ENCODE results near the gene TSPYL2.

TSPYL2 gene

GRCh38 chrX:53080628-53081580 lies 1.3 kb upstream of the TSPYL2 start:
- peak in 2 of 5 experiments; percentile 31 to 40 for DNase-seq

GRCh38 chrX:53082773-53083616 lies 828 bp downstream of the TSPYL2 start:
- no peak for DNase-seq

- DNase-seq: no peak
These were observed 1.9 kb downstream of the TSPYL2 start for GRCh38 chrX:53084043-53084570.

GRCh38 chrX:53084863-53085262 lies 2.7 kb downstream of the TSPYL2 start:
- DNase-seq: no peak

- DNase-seq: peak in 2 of 5 experiments; percentile 55 to 57
These were observed 3.6 kb downstream of the TSPYL2 start for GRCh38 chrX:53085661-53086229.

DNA sequence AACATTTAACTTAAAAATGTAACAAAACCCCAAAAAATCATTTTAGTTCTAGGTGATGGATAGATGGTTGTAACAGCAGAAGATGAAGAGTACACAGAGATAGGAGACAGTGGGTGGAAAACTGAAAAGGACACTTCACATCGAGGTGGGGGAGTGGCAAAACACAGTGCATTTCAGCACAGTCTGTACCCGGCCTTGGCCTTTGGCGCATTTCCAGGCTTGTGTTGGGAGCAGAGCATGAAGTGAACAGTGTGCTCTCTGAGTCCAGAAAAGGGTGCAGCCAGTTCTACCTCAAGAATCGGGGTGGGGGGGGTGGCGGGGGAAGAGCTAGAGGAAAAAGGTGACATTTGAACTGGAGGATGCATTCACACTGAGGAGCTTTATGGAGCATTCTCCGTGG lies 4.3 kb downstream of the TSPYL2 start:
- no peak for DNase-seq

DNA sequence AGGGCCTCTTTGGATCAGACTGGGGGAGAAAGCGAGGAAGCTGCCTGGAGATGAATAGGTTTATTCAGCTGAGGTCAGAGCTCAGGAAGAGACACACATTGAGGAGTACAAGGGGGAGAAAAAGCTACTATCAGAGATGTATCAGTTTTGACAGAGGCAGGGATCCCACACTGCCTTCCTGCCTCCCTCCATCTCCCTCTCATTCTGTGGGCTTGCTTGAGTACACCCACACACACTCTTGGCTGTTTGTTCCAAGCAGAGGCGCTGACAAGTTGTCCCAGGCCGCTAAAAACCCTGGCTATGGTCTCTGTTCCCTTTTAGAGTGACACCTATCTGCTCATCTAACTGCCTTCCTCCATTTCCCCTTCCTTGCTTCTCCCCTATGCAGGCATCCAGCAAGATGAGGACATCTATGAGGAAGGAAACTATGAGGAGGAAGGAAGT lies 5.2 kb downstream of the TSPYL2 start:
- DNase-seq: no peak

- DNase-seq: peak; percentile 62 to 86 (median 83)
These were observed 6.2 kb downstream of the TSPYL2 start for GRCh38 chrX:53088136-53088974.

DNA sequence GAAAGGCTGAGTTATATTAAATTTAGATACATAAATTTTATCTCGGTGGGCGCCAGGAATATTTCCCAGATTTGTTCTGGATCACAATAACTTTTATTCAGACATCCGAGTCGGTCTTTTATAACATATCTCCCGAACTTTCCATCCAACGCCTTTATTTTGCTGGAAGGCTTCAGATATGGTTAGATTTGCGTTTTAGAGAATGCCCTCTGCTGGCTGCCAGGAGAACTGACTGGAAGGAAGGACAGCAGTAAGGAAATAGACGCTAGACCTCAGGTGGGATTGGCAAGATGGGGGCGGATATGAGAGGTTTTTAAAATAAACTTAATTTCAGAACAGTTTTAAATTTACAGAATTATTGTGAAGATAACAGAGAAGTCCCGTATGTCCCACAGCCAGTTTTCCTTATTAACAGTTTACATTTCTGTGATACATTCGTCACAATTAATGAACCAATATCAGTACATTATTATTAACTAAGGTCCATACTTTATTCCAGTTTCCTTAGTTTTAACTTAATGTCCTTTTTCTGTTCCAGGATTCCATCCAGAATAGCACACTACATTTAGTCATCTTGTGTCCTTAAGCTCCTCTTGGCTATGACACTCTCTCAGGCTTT lies 7.2 kb downstream of the TSPYL2 start:
- peak in 2 of 5 experiments; percentile 35 to 61 for DNase-seq

DNA sequence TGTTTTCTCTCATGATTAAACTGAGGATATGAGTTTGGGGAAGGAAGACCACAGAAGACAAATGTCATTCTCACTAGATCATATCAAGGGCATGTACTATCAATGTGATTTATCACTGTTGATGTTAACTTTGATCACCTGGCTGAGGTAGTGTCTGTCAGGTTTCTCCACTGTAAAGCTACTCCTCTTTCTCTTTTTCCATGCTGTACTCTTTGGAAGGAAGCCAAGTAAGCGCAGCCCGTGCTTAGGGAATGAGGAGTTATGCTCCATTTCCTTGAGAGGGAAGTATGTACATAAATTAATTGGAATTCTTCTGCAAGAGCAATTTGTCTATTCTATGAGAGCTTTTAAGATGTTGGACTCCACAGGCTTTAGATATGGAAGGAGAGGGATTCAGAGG lies 7.8 kb downstream of the TSPYL2 start:
- DNase-seq: no peak

- DNase-seq: no peak
These were observed 9.2 kb downstream of the TSPYL2 start for GRCh38 chrX:53091354-53091753.

DNA sequence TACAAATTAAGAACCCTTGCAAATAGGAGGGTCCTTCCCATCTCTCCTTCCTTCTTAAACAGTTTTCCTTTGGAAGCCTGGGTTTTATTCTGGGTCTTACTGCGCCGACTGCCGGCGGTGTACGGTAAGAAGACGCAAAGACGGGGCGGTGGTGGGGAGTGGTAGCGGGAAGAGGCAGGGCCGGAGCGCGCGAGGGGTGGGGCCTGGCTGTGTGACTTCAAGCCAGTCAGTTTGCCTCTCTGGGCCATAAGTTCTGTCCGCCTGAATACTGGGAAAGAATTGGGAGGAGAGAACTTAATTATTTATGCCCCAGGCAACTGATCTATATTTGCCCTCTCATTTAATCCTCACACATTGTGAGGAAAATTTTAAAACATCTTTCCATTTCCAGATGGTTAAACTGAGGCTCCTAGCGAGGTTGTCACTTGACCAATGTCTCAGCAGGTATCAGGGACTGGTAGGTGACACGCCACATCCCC lies 11.0 kb downstream of the TSPYL2 start:
- peak; percentile 60 to 83 (median 63) for DNase-seq

DNA sequence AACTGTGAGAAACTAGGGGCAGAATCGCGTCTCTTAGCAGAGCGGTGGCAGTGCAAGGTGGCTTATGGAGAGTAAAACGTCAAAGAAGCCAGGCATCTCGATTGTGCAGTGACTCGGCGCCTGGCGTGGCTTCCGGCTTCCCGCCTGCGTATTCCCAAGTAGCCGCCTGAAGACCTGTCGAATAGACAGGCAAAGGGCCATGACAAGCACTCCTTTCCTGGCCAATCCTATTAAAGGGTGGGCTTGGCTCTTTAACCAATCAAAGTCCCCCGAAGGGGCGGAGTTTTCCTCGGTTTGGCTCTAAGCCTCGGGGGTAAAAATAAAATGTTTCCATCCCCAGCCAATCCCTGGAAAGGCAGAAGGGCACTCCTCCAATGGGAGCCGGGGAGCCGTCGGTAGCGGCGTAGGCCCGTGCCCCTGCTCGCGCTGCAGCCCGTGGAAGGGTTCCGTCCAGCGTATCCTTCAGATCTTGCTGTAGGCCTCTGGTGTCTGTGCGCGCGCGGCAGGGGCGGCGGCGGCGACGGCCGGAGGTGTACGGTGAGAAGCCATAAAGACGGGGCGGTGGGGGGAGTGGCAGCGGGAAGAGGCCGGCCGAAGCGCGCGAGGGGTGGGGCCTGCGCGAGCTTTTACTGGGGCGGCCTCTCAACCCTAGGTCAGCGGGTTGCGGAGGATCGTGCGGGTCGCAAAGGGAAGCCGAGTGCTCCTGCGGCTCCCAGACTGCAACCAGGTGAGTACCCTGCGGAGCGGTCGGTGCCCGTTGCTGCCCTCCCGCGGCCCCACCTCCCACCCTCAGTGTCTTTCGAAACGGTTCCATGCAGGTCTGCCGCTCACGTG lies 11.8 kb downstream of the TSPYL2 start, which contains the start of gene KANTR:
Gene KANTR (plus strand): TSS at position 395 of the 834 bp plus-strand sequence. CDS start 30,131 bp downstream, outside the sequence.
- peak; percentile 46 to 92 (median 75) for DNase-seq

DNA sequence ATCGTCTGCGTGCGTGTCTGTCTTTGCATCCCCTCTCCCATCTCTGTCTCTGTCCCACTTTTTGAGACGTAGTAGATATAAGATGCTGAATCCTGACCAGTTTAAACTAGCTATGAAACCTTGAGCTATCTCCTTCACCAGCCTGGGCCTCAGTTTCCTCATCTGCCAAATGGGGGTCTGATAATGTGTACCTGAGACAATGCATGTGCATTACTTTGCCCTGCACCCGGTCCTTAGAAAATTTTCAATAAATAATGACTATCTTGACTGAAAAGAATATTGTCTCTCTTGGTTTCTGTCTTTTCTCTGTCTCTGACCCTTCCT lies 12.4 kb downstream of the TSPYL2 start:
- DNase-seq: no peak

DNA sequence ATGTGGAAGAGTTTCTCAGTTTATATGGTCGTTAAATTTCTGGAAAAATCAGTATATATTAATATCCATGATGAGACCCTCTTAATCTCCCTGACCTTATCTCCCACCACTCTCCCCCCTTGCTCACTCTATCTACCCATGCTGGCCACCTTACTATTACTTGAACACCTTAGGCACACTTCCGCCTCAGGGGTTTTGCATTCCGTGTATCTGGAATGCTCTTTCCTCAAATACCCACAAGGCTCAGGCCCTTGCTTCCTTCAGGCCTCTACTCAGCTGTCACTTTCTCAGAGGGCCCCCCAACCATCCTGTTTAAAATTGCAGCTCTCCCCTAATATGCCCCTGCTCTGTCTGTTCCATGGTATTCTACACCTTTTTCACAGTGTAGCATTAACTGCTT lies 13.6 kb downstream of the TSPYL2 start:
- no peak for DNase-seq

- DNase-seq: no peak
These were observed 32.8 kb downstream of the TSPYL2 start for GRCh38 chrX:53114864-53115549.

- no peak for DNase-seq
These were observed 33.3 kb downstream of the TSPYL2 start for GRCh38 chrX:53115550-53115874.

DNA sequence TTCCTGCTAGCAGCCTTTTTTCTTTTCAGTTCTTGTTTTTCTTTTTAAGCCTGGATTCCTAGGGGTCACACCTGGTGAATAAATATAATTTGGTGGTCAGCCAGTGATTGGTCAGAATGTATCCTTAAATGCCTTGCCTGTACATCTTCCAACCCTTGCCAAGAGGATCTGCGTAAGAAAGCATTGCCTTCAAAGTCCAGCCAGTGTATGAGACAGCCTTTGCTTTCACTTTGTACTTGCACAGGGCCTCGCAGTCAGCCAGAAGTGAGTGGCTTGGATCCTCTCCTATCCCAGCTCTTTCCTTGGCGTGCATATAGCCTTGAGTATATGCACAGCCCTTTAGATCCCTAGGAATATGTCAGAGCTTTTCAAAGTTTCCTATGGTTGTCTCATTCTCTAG lies 33.9 kb downstream of the TSPYL2 start:
- DNase-seq: no peak

DNA sequence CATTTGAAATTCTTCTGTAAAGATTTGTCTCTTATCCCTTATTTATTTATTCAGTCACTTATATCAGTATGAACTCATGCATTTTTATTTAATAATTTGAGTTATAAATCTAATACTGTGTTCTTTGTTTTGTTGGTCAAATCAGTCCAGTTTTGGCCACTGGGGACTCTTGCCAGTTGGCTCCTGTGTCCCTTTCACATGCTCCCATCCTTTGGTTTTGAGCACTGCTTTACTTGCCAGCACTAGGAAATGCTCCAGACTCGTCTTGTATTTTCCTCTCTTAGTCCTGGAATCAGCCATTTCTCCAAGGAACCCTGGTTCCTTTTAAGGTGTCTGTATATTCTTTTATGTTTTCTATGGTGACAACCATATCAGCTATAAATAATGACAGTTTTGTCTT lies 39.8 kb downstream of the TSPYL2 start:
- no peak for DNase-seq

GRCh38 chrX:53125506-53125905 lies 43.3 kb downstream of the TSPYL2 start:
- DNase-seq: no peak

Measured in T-helper 2 cell (primary cell).